GM21723 (cell line): Measurements from ENCODE around the gene PDAP1.
"Not testable (repeated sequence)": the region's sequence is repeated elsewhere in the genome, so short reads cannot be mapped to it uniquely, and the experiment has no call there.

Source experiments
- ATAC-seq: cut with Tn5 transposase; IDR thresholded peaks from one replicate; pipeline ENCODE4 v1.9.1; 2021; ENCODE audit warnings: mild to moderate bottlenecking, moderate library complexity; ENCODE audit not compliant: unreplicated experiment

PDAP1 gene

GRCh38 chr7:99380032-99380822 lies 28.2 kb downstream of the PDAP1 start:
- peak; percentile 47 for ATAC-seq

DNA sequence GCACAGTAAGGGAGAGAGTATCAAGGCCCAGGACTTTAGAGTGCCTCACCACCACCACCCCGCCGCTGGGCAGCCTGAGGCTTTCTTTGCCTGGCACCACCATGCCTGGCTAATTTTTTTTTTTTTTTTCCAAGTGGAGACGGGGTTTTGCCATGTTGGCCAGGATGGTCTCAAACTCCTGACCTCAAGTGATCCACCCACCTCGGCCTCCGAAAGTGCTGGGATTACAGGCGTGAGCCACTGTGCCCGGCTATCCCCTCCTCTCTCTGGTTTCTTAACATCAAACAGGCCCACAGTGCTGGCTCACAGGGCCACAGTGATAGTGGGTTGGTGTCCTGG lies 28.7 kb downstream of the PDAP1 start:
- peak; percentile 17 for ATAC-seq

GRCh38 chr7:99379043-99379577 lies 29.3 kb downstream of the PDAP1 start:
- peak; percentile 20 for ATAC-seq

GRCh38 chr7:99375070-99375807 lies 33.2 kb downstream of the PDAP1 start:
- ATAC-seq: peak; percentile 50

DNA sequence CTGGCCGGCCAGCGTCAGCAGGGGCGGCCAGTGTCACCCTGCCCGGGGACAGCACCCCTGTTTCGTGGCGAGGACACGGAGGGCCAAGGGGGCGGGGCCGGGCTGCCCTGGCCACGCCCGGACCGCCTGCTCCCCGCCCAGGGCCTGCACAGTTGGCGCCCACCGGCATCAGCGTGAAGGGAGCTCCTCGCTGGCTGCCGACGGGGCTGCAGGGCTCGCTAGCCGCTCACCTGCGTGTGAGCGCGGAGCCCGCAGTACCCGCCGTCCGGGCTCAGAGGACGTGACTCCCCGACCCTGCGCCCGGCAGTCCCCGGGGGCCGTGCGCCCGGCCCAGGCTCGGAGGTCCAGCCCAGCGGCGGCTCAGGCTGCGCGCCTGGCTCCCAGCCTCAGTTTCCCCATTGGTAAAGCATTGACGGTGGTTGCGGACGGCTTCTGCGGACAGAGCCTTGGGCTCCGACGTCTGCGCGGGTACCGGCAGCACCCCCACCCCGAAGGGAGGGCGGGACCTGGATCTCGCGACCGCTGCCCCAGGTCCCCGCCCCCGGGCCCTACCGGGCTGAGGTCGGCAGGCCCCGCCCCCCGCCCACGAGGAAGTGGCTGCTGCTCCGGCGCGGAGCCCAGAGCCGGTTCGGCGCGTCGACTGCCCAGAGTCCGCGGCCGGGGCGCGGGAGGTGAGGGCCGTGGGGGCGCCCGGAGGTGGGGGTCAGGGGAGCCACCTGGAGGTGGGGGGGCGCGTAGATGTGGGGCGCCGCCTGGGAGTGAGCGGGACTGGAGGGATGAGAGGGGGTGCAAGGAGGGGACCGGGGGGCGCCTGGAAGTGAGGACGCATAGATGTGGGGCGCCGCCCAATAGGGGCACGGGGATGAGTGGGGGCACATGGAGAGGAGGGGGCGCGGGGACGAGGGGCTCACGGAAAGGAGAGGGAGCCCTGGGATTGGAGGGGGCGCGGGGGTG lies 34.0 kb downstream of the PDAP1 start, which contains the start of gene ARPC1B:
ARPC1B (plus strand) TSS at position 620 of the 954 bp plus-strand sequence. CDS start 10,985 bp downstream, outside the sequence.
- peak; percentile 55 for ATAC-seq

- ATAC-seq: no peak
These were observed 35.0 kb downstream of the PDAP1 start for GRCh38 chr7:99373091-99374066.

- ATAC-seq: no peak
These were observed 35.9 kb downstream of the PDAP1 start for GRCh38 chr7:99372275-99373090.

DNA sequence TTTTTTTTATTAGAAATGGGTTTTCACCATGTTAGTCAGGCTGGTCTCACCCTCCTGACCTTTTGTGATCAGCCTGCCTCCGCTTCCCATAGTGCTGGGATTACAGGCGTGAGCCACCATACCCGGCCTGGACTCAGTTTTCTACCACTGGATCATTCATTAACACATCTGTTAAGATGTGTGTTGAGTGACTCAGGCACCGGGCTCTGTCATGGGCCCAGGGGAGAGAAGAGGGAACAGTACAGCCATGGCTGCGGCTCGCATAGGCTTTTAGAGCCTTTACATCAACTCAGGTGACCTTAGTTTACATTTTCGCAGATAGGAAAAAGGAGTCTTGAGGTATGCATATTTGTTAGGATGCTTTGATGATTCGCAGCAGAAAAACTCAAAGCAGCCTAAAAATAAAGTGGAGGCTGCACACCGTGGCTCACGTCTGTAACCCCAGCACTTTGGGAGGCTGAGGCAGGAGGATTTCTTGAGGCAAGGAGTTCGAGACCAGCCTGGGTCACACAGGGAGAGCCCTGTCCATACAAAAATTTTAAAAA lies 36.9 kb downstream of the PDAP1 start:
- ATAC-seq: no peak

DNA sequence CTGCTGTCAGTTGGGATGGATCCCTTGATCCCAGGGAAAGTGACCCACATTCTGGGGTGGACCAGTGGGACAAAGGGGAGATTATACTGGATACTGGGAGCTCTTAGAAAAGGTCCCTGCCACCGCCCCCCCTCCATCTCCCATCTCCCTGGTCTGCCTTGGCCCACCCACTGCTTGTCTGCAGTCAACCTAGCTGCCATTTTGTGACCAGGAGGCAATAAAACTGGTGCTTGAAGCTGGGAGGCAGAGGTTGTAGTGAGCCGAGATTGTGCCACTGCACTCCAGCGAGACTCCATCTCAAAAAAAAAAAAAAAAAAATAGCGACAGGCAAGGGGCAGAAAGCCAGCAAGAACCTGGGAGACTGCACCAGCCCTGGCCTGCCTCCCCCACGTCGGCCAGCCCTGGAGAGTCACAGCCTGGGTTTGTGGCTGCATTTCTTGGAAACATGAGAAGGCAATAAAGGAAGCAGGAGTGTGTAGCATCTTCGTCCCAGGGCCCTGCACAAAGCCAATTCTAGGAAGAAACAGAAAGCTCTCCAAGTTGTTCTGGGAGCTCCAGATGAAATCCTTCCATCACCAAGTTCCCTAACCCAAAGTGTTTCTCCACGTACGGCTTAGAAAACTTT lies 38.5 kb downstream of the PDAP1 start:
- ATAC-seq: no peak

DNA sequence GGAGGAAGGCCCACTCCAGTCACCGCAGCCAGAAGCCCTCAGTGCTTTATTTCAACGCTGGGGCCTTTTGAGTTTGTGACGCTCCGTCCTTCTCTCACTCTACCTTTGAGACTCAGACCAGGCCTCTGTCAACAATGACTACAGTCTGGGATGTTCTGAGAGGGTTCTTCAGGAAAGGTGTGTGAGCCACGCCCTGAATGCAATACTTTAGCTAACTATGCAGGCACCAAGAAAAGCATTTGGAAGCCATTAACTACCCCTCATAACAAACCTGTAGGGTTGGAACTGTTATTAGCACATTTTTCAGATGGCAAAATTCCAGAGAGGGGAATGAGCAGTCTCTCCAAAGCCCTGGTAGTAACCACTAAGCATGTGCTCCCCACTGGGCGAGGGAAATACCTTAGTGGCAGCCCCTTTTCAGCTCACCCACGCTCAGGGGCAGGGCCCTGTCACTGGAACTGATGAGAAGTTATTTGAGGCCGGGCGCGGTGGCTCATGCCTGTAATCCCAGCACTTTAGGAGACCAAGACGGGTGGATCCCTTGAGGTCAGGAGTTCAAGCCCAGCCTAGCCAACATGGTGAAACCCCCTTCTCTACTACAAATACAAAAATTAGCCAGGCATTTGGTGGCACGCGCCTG lies 39.5 kb downstream of the PDAP1 start:
- no peak for ATAC-seq

GRCh38 chr7:99366646-99367045 lies 41.8 kb downstream of the PDAP1 start:
- no peak for ATAC-seq

DNA sequence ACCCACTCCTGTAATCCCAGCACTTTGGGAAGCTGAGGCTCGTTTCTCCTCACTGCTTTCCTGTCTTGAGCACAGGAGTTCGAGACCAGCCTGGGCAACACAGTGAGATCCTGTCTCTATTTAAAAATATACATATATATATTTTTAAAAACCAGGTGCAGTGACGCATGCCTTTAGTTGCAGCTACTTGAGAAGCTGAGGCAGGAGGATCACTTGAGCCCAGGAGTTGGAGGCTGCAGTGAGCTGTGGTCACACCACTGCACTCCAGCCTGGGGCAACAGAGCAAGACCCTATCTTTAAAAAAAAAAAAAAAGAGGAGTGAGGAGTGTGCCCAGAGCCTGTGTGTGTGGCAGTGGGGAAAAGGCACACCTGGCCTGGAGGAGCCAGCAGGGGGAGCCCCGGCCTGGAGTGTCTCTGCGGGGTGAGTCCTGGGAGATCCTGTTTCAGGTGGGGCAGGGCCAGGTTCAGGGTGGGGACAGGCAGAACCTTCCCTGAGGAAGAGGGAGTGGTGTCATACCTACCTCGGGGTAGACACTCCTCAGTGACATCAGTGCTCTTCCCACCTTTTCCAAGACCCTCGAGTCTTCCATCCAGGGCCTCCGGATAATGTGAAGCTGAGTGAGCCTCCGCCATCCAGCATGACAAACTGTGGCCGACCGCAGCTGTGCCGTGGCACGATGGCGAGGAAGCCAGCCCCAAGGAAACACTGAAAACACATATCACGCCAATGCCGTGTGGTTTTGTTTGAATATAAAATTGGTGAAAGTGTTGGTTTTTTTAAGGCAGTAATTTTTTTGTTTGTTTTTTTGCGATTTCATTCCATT lies 42.9 kb downstream of the PDAP1 start:
- no peak for ATAC-seq

- no peak for ATAC-seq
These were observed 45.1 kb downstream of the PDAP1 start for GRCh38 chr7:99363286-99363685.

DNA sequence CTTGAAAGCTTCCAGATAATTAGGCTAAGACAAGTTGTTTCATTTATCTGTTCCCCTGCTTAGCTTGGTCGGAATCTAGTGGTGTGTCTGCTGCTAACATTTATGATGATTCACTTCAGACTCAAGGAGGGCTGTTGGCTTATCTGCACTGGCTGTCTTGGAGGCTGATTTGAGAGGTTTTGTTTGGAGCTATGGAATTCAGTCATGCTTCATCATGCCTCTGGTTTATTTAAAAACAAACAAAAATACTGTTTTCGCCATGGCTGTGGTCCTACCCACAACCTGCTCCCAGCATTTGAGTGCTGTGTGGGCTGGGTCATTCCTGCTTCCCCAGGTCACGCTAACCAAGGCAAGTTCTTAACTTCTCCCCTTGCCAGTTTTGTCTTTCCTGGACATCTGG lies 45.6 kb downstream of the PDAP1 start:
- ATAC-seq: no peak

DNA sequence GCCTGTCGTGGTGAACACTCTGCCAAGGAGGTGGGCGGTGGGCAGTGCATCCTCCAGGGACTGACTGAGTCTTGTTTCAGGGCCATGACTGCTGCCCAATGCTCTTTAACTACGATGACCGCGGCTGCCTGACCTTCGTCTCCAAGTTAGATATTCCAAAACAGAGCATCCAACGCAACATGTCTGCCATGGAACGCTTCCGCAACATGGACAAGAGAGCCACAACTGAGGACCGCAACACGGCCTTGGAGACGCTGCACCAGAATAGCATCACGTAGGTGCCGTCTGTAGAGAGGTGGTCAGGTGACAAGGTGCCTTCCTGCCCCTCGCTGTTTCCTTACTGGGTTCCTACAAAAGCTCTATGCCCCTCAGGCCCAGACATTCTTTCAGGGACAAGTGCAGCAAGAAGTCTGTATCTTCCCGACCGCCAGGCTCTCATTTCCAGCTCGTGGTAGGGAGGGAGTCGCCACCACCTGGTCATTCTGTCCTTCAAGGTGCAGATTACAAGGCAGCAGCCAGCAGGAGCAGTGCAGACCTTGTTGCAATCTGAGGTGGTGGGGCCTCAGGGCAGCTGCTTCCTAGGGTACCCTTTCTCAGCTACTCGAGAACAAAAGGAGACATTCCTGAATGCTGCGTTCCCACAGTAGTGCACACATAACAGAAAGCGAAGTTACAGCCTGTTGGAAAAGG lies 48.8 kb downstream of the PDAP1 start:
- no peak for ATAC-seq

- not testable (repeated sequence) for ATAC-seq
These were observed 49.9 kb downstream of the PDAP1 start for GRCh38 chr7:99358521-99358920.
